Esophagus squamous epithelium (tissue), 4 donors: ENCODE results near the gene C2CD4C.
"Not testable (repeated sequence)": the region's sequence is repeated elsewhere in the genome, so short reads cannot be mapped to it uniquely, and the experiment has no call there.

ENCODE experiments used
- POLR2A ChIP-seq, 4 donors: fragments of 450-650 bp; IDR thresholded peaks; one replicate each; pipeline ENCODE4 v1.6.1; 2017; ENCODE audit warnings: antibody characterized with exemption in 4 of 4, mild to moderate bottlenecking in 4 of 4, moderate library complexity in 3 of 4
- TF ChIP-seq, protein P1 (sequence below), 6 experiments: fragments of 450-650 bp in 4 of 6; fragments of 200-600 bp in 2 of 6; sonication (generic) in 2 of 6; IDR thresholded peaks; one replicate each; pipeline ENCODE4 v1.5.1; 2016 to 2019; ENCODE audit warnings: antibody characterized with exemption in 6 of 6, mild to moderate bottlenecking in 4 of 6, moderate library complexity in 4 of 6

DNA sequence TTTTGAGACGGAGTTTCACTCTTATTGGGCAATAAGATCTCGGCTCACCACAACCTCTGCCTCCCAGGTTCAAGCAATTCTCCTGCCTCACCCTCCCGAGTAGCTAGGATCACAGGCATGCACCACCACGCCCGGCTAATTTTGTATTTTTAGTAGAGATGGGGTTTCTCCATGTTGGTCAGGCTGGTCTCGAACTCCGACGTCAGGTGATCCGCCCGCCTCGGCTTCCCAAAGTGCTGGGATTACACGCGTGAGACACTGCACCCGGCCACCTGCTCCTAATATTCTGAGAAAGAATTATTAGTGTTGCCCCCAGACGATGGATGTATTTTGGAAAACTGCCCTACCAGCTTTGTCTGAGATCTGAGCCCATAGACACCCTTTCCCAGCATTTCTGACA lies 53.4 kb downstream of the C2CD4C start:
- TF ChIP-seq, protein P1, sequence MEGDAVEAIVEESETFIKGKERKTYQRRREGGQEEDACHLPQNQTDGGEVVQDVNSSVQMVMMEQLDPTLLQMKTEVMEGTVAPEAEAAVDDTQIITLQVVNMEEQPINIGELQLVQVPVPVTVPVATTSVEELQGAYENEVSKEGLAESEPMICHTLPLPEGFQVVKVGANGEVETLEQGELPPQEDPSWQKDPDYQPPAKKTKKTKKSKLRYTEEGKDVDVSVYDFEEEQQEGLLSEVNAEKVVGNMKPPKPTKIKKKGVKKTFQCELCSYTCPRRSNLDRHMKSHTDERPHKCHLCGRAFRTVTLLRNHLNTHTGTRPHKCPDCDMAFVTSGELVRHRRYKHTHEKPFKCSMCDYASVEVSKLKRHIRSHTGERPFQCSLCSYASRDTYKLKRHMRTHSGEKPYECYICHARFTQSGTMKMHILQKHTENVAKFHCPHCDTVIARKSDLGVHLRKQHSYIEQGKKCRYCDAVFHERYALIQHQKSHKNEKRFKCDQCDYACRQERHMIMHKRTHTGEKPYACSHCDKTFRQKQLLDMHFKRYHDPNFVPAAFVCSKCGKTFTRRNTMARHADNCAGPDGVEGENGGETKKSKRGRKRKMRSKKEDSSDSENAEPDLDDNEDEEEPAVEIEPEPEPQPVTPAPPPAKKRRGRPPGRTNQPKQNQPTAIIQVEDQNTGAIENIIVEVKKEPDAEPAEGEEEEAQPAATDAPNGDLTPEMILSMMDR (IDR thresholded peaks at IDR 0.05): not testable (repeated sequence)
- TF ChIP-seq POLR2A (IDR thresholded peaks at IDR 0.05): not testable (repeated sequence)
